Left ventricle myocardium inferior (tissue), 1 donor: ENCODE measurements around the gene RRP8. TPM values are rescaled to one million over a fixed set of nuclear protein-coding genes. Genes with fewer than 3 reads are reported as not detected.

ENCODE experiments used
- DNase-seq: peaks from one replicate; pipeline ENCODE4 v3.0.0-alpha.2; 2020
- H3K27ac ChIP-seq: fragments of 200-600 bp; replicated peaks from 2 replicates; pipeline ENCODE4 v1.8.0; 2021
- H3K27me3 ChIP-seq: fragments of 200-600 bp; 2 replicates; pipeline ENCODE4 v1.8.0; 2021; ENCODE audit warnings: low read depth
- H3K36me3 ChIP-seq: fragments of 200-600 bp; 2 replicates; pipeline ENCODE4 v1.8.0; 2021
- H3K4me1 ChIP-seq: fragments of 200-600 bp; 2 replicates; pipeline ENCODE4 v1.8.0; 2021
- H3K4me3 ChIP-seq: fragments of 200-600 bp; 2 replicates; pipeline ENCODE4 v1.8.0; 2021; ENCODE audit warnings: mild to moderate bottlenecking, moderate library complexity
- H3K9me3 ChIP-seq: fragments of 200-600 bp; replicated peaks from 2 replicates; pipeline ENCODE4 v1.8.0; 2021
- intact Hi-C: fragments of 100-400 bp; cut with micrococcal nuclease; formaldehyde crosslinking; loops from one replicate; pipeline ENCODE4 v1.11.0; 2022
- total RNA-seq: library from RNA; stranded (reverse); fragmentation: NEBNext Ultra II Directional; extraction: Animal tissue kit (Norgen Biotek cat#: 25700); gene quantifications from one replicate; pipeline ENCODE4 v1.2.1, GENCODE V29; 2021
- TF ChIP-seq, protein P1 (sequence below): fragments of 200-600 bp; IDR thresholded peaks from 2 replicates; pipeline ENCODE4 v1.8.0; 2021; ENCODE audit warnings: antibody characterized with exemption, mild to moderate bottlenecking, borderline replicate concordance
- donor health status: DM: no; HTN: yes; CAD: no; lungs with severe emphysema.

Gene RRP8
- total RNA-seq, 1 donor from 2014 or later: 19.2 TPM

DNA sequence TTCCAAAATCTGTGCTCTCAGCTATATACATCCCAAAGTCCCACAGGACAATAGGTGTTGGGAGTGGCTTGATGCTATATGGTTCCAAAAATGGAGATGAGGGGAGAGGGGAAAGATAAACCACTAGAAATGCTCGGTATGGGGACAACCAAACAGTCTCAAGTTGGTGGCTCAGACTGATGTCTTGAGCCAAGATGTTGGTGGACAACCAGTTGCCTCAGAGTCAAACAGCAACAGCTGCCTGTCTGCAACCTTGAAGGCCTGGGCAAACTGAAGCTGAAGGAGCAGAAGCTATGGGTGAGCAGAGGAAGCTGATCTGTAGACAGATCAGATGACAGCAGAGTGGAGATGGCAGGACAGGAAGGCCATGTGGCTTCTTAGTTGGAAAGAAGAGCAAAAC is 4.0 kb downstream of the RRP8 start:
- H3K27ac ChIP-seq: no peak overlapping the region
- TF ChIP-seq, protein P1, sequence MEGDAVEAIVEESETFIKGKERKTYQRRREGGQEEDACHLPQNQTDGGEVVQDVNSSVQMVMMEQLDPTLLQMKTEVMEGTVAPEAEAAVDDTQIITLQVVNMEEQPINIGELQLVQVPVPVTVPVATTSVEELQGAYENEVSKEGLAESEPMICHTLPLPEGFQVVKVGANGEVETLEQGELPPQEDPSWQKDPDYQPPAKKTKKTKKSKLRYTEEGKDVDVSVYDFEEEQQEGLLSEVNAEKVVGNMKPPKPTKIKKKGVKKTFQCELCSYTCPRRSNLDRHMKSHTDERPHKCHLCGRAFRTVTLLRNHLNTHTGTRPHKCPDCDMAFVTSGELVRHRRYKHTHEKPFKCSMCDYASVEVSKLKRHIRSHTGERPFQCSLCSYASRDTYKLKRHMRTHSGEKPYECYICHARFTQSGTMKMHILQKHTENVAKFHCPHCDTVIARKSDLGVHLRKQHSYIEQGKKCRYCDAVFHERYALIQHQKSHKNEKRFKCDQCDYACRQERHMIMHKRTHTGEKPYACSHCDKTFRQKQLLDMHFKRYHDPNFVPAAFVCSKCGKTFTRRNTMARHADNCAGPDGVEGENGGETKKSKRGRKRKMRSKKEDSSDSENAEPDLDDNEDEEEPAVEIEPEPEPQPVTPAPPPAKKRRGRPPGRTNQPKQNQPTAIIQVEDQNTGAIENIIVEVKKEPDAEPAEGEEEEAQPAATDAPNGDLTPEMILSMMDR: no peak
- H3K36me3 ChIP-seq: peaks cover 36% of the 10 kb centered on the region
- peaks cover 98% of the 10 kb centered on the region for H3K4me1 ChIP-seq
- no peak for DNase-seq
- no peaks in the 10 kb centered on the region for H3K27me3 ChIP-seq
- intact Hi-C loops: no loop called here
- no peaks in the 10 kb centered on the region for H3K9me3 ChIP-seq
- no peak overlapping the region for H3K4me3 ChIP-seq

- Histone ChIP-seq H3K9me3 (no peaks in the 10 kb centered on the region), H3K4me1 (peaks cover 98% of the 10 kb centered on the region), H3K4me3 (no peak overlapping the region), H3K36me3 (peaks cover 36% of the 10 kb centered on the region), H3K27ac (peak overlapping the region; percentile 83), H3K27me3 (no peaks in the 10 kb centered on the region)
- no peak for DNase-seq
- intact Hi-C loops: no loop called here
- TF ChIP-seq, protein P1: no peak
Observed at GRCh38 chr11:6598555-6598954, 4.9 kb downstream of the RRP8 start.

GRCh38 chr11:6596239-6596877 is 7.1 kb downstream of the RRP8 start:
- Histone ChIP-seq H3K4me1 (peaks cover 86% of the 10 kb centered on the region), H3K4me3 (no peak overlapping the region), H3K9me3 (no peaks in the 10 kb centered on the region), H3K36me3 (peaks cover 42% of the 10 kb centered on the region), H3K27me3 (no peaks in the 10 kb centered on the region), H3K27ac (peak overlapping the region; percentile 83)
- DNase-seq: no peak
- intact Hi-C loops: no loop called here
- TF ChIP-seq, protein P1: no peak

- TF ChIP-seq, protein P1: peak; percentile 17
- H3K4me3 ChIP-seq: no peak overlapping the region
- no peaks in the 10 kb centered on the region for H3K27me3 ChIP-seq
- peaks cover 65% of the 10 kb centered on the region for H3K4me1 ChIP-seq
- intact Hi-C loops: no loop called here
- peaks cover 21% of the 10 kb centered on the region for H3K36me3 ChIP-seq
- DNase-seq: no peak
- H3K27ac ChIP-seq: peak overlapping the region; percentile 83
- H3K9me3 ChIP-seq: no peaks in the 10 kb centered on the region
Observed at GRCh38 chr11:6594142-6594768, 9.2 kb downstream of the RRP8 start.

DNA sequence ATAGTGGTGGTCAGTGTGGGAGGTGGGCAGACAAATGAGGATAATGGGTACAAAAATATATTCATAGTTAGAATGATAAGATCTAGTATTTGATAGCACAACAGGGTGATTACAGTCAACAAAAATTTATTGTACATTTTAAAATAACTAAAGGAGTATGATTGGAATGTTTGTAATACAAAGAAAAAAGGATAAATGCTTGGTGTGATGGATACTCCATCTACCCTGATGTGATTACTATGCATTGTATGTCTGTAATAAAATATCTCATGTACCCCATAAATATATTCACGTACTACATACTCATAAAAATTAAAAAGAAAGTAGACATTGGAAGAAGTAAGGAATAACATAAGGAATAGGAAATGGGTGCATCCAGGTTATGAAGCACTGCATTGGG is 15.4 kb downstream of the RRP8 start:
- Histone ChIP-seq H3K27me3 (no peaks in the 10 kb centered on the region), H3K27ac (peak overlapping the region; percentile 52), H3K36me3 (peaks cover 14% of the 10 kb centered on the region), H3K4me1 (peaks cover 25% of the 10 kb centered on the region), H3K9me3 (peaks cover 19% of the 10 kb centered on the region), H3K4me3 (no peak overlapping the region)
- no peak for DNase-seq
- intact Hi-C loops: no loop called here
- TF ChIP-seq, protein P1: no peak
